Spleen (tissue), 7 donors: Measurements from ENCODE around the gene MPV17L2.

Experiments
- CTCF ChIP-seq, 11 experiments: fragments of 200-600 bp in 7 of 11; fragments of 450-650 bp in 4 of 11; sonication (generic) in 4 of 11; IDR thresholded peaks in 8 of 11; conservative IDR thresholded peaks in 3 of 11; 1 replicate in 7 of 11; 2 replicates in 4 of 11; pipeline versions ENCODE4 v1.4.0 to v1.8.0; 2016 to 2021; ENCODE audit warnings: antibody characterized with exemption in 11 of 11, inconsistent platforms in 4 of 11, mild to moderate bottlenecking in 1 of 11
- POLR2AphosphoS5 ChIP-seq, 3 donors: sonication (generic); formaldehyde crosslinking; IDR thresholded peaks; one replicate each; pipeline ENCODE4 v1.5.1; 2017; ENCODE audit warnings: antibody characterized with exemption in 3 of 3
- donor health status: DM: no; HTN: no; CAD: no; lungs with moderate emphysema.
- donor health status: DM: no; HTN: no; CAD: no.
- donor health status: DM: no; HTN: no; CAD: no.

- no peak for TF ChIP-seq POLR2AphosphoS5 (IDR thresholded peaks at IDR 0.05)
- TF ChIP-seq CTCF (IDR thresholded peaks at IDR 0.05 in 8 of 11, conservative IDR thresholded peaks at IDR 0.05 in 3 of 11), result no peak
Observed at GRCh38 chr19:18232540-18233223, 39.7 kb downstream of the MPV17L2 start.
